DMS114 treated with DMSO at 0.1 percent for 48 hours (cell line): ENCODE data around the gene AOPEP.
"Not testable (repeated sequence)": the region's sequence is repeated elsewhere in the genome, so short reads cannot be mapped to it uniquely, and the experiment has no call there.

Source experiments
- DNase-seq: peaks from one replicate; lab custom pipeline; 2025; ENCODE audit not compliant: unreplicated experiment; lab: John Stamatoyannopoulos, UW

The AOPEP gene

GRCh38 chr9:94927048-94927761 lies 200.7 kb downstream of the AOPEP start:
- DNase-seq, result no peak

- DNase-seq, result no peak
Measured at GRCh38 chr9:94927762-94928670, 201.5 kb downstream of the AOPEP start.

GRCh38 chr9:94928691-94929368 lies 202.3 kb downstream of the AOPEP start:
- DNase-seq, result no peak

- no peak for DNase-seq
Measured at GRCh38 chr9:94929369-94929756, 202.9 kb downstream of the AOPEP start.

- no peak for DNase-seq
Measured at GRCh38 chr9:94931036-94931633, 204.6 kb downstream of the AOPEP start.

GRCh38 chr9:94931740-94932139 lies 205.2 kb downstream of the AOPEP start:
- no peak for DNase-seq

- no peak for DNase-seq
Measured at GRCh38 chr9:94932652-94933510, 206.4 kb downstream of the AOPEP start.

- DNase-seq, result no peak
Measured at GRCh38 chr9:94933511-94933828, 207.0 kb downstream of the AOPEP start.

- no peak for DNase-seq
Measured at GRCh38 chr9:94934816-94935328, 208.4 kb downstream of the AOPEP start.

- no peak for DNase-seq
Measured at GRCh38 chr9:94935396-94935795, 208.9 kb downstream of the AOPEP start.

- DNase-seq, result no peak
Measured at GRCh38 chr9:94936419-94936818, 209.9 kb downstream of the AOPEP start.

GRCh38 chr9:94937214-94937903 lies 210.9 kb downstream of the AOPEP start:
- DNase-seq, result no peak

- no peak for DNase-seq
Measured at GRCh38 chr9:94938384-94938783, 211.9 kb downstream of the AOPEP start.

GRCh38 chr9:94940296-94940695 lies 213.8 kb downstream of the AOPEP start:
- not testable (repeated sequence) for DNase-seq

- no peak for DNase-seq
Measured at GRCh38 chr9:94941211-94941875, 214.8 kb downstream of the AOPEP start.

- no peak for DNase-seq
Measured at GRCh38 chr9:94944626-94945025, 218.1 kb downstream of the AOPEP start.

GRCh38 chr9:94945197-94946144 lies 219.0 kb downstream of the AOPEP start:
- DNase-seq, result no peak

GRCh38 chr9:94946256-94946655 lies 219.8 kb downstream of the AOPEP start:
- DNase-seq, result no peak
